Activated B cell treated with CpG ODN at 0.5 μM for 24 hours (primary cell): Measurements from ENCODE around the gene PACRGL. TPM values are rescaled to one million over a fixed set of nuclear protein-coding genes. Genes with fewer than 3 reads are reported as not detected.

ENCODE experiments used
- ATAC-seq: fragments of 200-7000 bp; cut with Tn5 transposase; one replicate; pipeline ENCODE4 v1.10.0; 2021; ENCODE audit warnings: low read depth, mild to moderate bottlenecking, moderate library complexity
- CTCF ChIA-PET: fragments of 350-600 bp; sonication (Branson Sonifier 250); formaldehyde crosslinking; loops from one replicate; lab custom pipeline; 2021; ENCODE audit warnings: antibody characterized with exemption; lab: Charles Lee
- POLR2A ChIA-PET: fragments of 350-600 bp; sonication (Branson Sonifier 250); formaldehyde crosslinking; loops from one replicate; lab custom pipeline; 2021; ENCODE audit warnings: antibody characterized with exemption; lab: Charles Lee
- DNase-seq: peaks from one replicate; pipeline ENCODE4 v3.0.0; 2022
- H3K27ac Mint-ChIP-seq: one replicate; pipeline ENCODE4 v1.8.0; 2020; ENCODE audit warnings: mixed read lengths
- H3K27me3 Mint-ChIP-seq: one replicate; pipeline ENCODE4 v1.8.0; 2021; ENCODE audit warnings: mixed read lengths
- H3K36me3 Mint-ChIP-seq: one replicate; pipeline ENCODE4 v1.8.0; 2021; ENCODE audit warnings: low read depth, mixed read lengths
- H3K4me1 Mint-ChIP-seq: one replicate; pipeline ENCODE4 v1.8.0; 2021; ENCODE audit warnings: mixed read lengths
- H3K4me3 Mint-ChIP-seq: one replicate; pipeline ENCODE4 v1.8.0; 2020; ENCODE audit warnings: mild to moderate bottlenecking, mixed read lengths
- H3K9me3 Mint-ChIP-seq: one replicate; pipeline ENCODE4 v1.8.0; 2020; ENCODE audit warnings: mixed read lengths
- intact Hi-C: fragments of 100-400 bp; cut with micrococcal nuclease; formaldehyde crosslinking; loops from one replicate; pipeline ENCODE4 v1.15.1; 2024
- total RNA-seq: library from RNA; stranded (reverse); gene quantifications from 2 replicates; pipeline ENCODE4 v1.2.3, GENCODE V29; 2022
- TF ChIP-seq, protein P1 (sequence below): fragments of 200-600 bp; IDR thresholded peaks from one replicate; pipeline ENCODE4 v1.8.0; 2022; ENCODE audit warnings: antibody characterized with exemption, mild to moderate bottlenecking

The PACRGL gene
- 13.4 and 16.4 TPM in 2 replicates for total RNA-seq

DNA sequence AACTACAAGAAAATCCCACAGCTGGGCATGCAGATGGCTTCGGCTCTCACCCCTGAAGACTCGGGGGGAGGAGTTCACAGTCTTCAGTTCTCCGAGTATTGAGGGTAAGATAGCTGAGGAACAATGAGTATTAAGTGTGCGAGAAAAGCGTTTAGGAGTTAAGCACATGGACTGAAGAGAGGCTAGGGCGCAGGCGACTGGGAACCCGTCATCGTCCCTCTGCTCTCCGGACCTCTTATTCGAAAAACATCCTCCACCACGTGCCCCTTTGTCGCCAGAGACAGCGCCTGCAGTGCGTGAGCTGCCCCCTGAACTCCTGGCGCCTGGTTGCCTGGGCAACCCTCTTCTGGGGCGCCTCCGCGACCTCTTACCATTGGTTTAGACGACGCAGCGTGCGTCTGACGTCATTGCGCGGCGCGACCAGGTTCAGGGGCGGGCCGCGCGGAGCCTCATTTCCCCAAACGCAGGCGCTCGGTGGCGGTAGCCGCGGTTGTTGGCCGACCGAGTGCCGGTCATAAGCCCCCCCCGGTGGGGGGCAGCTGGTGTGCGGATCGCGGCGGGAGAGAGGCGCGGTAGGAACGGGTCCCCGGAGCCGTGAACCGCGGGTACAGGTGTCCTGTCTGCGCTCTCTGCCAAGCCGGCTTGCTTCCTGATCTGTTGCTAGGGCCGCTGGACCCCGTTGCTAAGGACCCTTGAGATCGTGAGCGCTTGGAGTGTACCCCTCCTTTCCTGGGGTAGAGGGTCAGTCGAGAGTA, at the start of gene PACRGL:
Gene PACRGL (plus strand): TSS at position 452 of the 755 bp plus-strand sequence. CDS start 4,024 bp downstream, outside the sequence.
- peaks cover 8% of the 10 kb centered on the region for H3K27me3 Mint-ChIP-seq
- peaks cover 17% of the 10 kb centered on the region for H3K36me3 Mint-ChIP-seq
- peaks cover 16% of the 10 kb centered on the region for H3K4me1 Mint-ChIP-seq
- peak; percentile 97 for ATAC-seq
- TF ChIP-seq, protein P1, sequence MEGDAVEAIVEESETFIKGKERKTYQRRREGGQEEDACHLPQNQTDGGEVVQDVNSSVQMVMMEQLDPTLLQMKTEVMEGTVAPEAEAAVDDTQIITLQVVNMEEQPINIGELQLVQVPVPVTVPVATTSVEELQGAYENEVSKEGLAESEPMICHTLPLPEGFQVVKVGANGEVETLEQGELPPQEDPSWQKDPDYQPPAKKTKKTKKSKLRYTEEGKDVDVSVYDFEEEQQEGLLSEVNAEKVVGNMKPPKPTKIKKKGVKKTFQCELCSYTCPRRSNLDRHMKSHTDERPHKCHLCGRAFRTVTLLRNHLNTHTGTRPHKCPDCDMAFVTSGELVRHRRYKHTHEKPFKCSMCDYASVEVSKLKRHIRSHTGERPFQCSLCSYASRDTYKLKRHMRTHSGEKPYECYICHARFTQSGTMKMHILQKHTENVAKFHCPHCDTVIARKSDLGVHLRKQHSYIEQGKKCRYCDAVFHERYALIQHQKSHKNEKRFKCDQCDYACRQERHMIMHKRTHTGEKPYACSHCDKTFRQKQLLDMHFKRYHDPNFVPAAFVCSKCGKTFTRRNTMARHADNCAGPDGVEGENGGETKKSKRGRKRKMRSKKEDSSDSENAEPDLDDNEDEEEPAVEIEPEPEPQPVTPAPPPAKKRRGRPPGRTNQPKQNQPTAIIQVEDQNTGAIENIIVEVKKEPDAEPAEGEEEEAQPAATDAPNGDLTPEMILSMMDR, result no peak
- ChIA-PET CTCF (interaction anchor here (1.7 kb wide), 1 partner anchor 14 kb away, joined by 9 read pairs; no protein-coding TSS in a partner anchor), POLR2A (no interaction called here)
- H3K4me3 Mint-ChIP-seq, result peak within 1 kb of the TSS; percentile 95
- peak within 1 kb of the TSS; percentile 93 for H3K27ac Mint-ChIP-seq
- peak; percentile 90 for DNase-seq
- H3K9me3 Mint-ChIP-seq, result no peaks in the 10 kb centered on the region
- intact Hi-C loops, result loop anchor here (5.0 kb wide), 1 partner anchor 283 kb away; no protein-coding TSS in a partner anchor

DNA sequence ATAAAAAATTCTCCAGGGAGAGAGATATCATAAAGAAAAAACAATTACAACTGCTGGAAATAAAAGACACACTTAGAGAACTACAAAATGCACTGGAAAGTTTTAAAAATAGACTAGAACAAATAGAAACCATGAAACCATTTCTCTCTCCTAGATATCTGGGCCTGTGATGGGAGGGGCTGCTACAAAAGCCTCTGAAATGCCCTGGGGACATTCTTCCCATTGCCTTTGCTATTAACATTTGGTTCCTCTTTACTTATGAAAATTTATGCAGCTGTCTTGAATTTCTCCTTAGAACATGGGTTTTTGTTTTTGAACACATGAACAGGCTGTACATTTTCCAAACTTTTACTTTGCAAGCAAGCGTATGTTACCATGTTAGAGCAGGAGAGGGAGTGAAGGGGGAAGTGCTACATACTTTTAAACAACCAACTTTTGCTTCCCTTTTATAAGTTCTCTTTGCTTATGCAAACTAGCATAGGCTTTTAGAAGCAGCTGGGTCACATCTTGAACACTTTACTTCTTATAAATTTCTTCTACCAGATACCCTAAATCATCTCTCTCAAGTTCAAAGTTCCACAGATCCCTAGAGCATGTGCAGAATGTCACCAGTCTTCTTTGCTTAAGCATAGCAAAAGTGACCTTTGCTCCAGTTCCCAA, 47.9 kb upstream of the PACRGL start:
- TF ChIP-seq, protein P1, result no peak
- CTCF ChIA-PET, result no interaction called here
- Mint-ChIP-seq H3K4me3 (no peak overlapping the region), H3K36me3 (no peaks in the 10 kb centered on the region), H3K4me1 (no peaks in the 10 kb centered on the region), H3K9me3 (peaks cover 15% of the 10 kb centered on the region), H3K27me3 (peaks cover 6% of the 10 kb centered on the region), H3K27ac (no peak overlapping the region)
- intact Hi-C loops, result no loop called here
- no peak for ATAC-seq
- POLR2A ChIA-PET, result no interaction called here
- DNase-seq, result no peak

DNA sequence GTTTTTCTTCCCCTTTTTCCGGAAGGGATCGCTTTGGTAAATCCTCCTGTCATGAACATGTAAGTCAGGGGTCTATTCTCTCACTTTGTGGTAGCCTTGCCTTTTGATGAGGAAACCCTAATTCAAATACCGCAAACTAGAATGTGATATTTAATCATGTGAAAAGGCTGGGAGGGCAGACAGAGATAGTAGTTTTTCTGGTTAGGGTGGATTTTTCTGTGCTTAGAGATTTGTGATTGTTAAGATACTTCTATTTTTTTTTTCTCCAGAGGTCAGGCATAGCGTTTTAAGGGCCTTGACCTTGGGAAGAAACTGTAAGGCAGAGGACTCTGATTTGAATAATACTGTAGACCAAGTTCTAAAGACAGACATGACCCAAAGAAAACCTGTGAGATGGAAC, 41.8 kb upstream of the PACRGL start:
- intact Hi-C loops, result no loop called here
- Mint-ChIP-seq H3K9me3 (no peaks in the 10 kb centered on the region), H3K27ac (no peak overlapping the region), H3K27me3 (no peaks in the 10 kb centered on the region), H3K4me3 (no peak overlapping the region), H3K36me3 (no peaks in the 10 kb centered on the region), H3K4me1 (no peaks in the 10 kb centered on the region)
- TF ChIP-seq, protein P1, result no peak
- ATAC-seq (no peak), DNase-seq (no peak)
- CTCF ChIA-PET, result no interaction called here
- POLR2A ChIA-PET, result no interaction called here

DNA sequence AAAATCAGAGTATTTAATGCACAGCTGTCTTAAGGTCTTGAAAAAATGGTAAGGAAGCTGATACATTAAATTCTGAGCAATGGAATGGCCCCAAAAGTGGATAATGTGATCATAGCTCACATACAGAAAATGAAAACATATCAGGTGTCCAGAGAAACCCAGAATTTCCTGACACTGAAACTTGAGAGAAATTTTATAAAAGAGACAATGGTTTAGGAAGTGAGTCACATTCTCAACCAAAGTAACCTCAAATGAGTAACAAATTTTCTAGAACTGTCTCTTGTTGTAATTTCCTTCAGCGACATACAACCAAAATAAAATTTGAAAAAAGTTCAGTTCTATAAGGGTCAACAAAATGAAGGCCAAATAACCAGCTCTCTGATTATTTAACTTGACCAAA, 37.4 kb upstream of the PACRGL start:
- ChIA-PET POLR2A (no interaction called here), CTCF (no interaction called here)
- no peak for DNase-seq
- ATAC-seq, result no peak
- TF ChIP-seq, protein P1, result no peak
- Mint-ChIP-seq H3K4me1 (no peaks in the 10 kb centered on the region), H3K36me3 (no peaks in the 10 kb centered on the region), H3K9me3 (no peaks in the 10 kb centered on the region), H3K27me3 (no peaks in the 10 kb centered on the region), H3K4me3 (no peak overlapping the region), H3K27ac (no peak overlapping the region)
- intact Hi-C loops, result no loop called here
